AG04449 (cell line): ENCODE results near the gene ABI2.
"Not testable (repeated sequence)": the region's sequence is repeated elsewhere in the genome, so short reads cannot be mapped to it uniquely, and the experiment has no call there.

Source experiments
- CTCF ChIA-PET: fragments of 350-600 bp; formaldehyde crosslinking; extraction: SDS; loops from one replicate; lab custom pipeline; 2021; ENCODE audit warnings: antibody characterized with exemption; lab: Yijun Ruan, JAX
- POLR2A ChIA-PET: fragments of 400-600, 350-600 bp; formaldehyde crosslinking; extraction: SDS; loops from one replicate; lab custom pipeline; 2020; ENCODE audit warnings: antibody characterized with exemption, inconsistent platforms; lab: Yijun Ruan, JAX
- DNase-seq: peaks from one replicate; pipeline ENCODE4 v3.0.0-alpha.2; 2010; ENCODE audit warnings: low read depth, low spot score
- H3K4me3 ChIP-seq: 2 replicates; pipeline ENCODE4 v1.5.1; 2011; ENCODE audit warnings: low read depth, mild to moderate bottlenecking, control low read depth, low read length
- CTCF ChIP-seq: IDR thresholded peaks from one replicate; pipeline ENCODE4 v1.5.1; 2011; ENCODE audit warnings: mild to moderate bottlenecking, moderate library complexity, low read length, control low read depth, inconsistent platforms; ENCODE audit not compliant: insufficient read depth; ENCODE audit errors: missing control alignments

ABI2 gene

GRCh38 chr2:203327901-203328759 is at the start of gene ABI2:
TSS of gene ABI2 (plus strand) at chr2:203328394. CDS start at chr2:203328515, 121 bp downstream.
- ChIA-PET CTCF (interaction anchor here (2.1 kb wide), 1 partner anchor 10 kb away, joined by 8 read pairs; no protein-coding TSS in a partner anchor), POLR2A (interaction anchor here (0.5 kb wide), 1 partner anchor 16 kb away, joined by 3 read pairs; no protein-coding TSS in a partner anchor)
- peak within 1 kb of the TSS; percentile 75 for H3K4me3 ChIP-seq
- TF ChIP-seq CTCF = no peak
- DNase-seq = no peak

DNA sequence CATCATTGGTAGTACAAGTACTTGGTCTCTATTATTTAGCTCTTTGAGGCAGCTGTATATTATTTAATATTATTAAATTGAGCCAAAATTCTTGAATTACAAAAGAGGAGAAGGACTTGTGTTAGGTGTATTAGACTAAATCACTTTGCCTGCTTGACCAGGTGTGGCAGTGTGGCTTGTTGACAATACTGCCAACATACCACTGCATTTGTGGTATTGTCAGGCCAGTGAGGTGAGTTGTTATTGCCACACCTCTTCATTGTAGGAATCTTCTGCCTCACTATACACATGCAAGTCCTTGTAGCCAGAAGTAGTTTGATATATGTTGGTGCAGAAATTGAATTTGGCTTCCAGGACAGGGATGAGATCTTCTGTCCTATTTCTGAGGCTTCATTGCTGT is 48.9 kb upstream of the ABI2 start:
- ChIA-PET CTCF (no interaction called here), POLR2A (no interaction called here)
- DNase-seq = no peak
- TF ChIP-seq CTCF = no peak
- H3K4me3 ChIP-seq = no peak overlapping the region

GRCh38 chr2:203280428-203281064 is 47.6 kb upstream of the ABI2 start:
- H3K4me3 ChIP-seq = no peak overlapping the region
- DNase-seq = peak; percentile 75
- TF ChIP-seq CTCF = no peak
- ChIA-PET POLR2A (interaction anchor here (0.5 kb wide), 1 partner anchor 164 kb away, joined by 3 read pairs; no protein-coding TSS in a partner anchor), CTCF (no interaction called here)

- ChIA-PET CTCF (interaction anchor here (0.6 kb wide), 1 partner anchor 19 kb away, joined by 3 read pairs; no protein-coding TSS in a partner anchor), POLR2A (interaction anchor here (0.6 kb wide), 1 partner anchor 302 kb away, joined by 3 read pairs; no protein-coding TSS in a partner anchor)
- H3K4me3 ChIP-seq = no peak overlapping the region
- TF ChIP-seq CTCF = no peak
- DNase-seq = no peak
Observed at GRCh38 chr2:203282101-203282500, 46.1 kb upstream of the ABI2 start.

- TF ChIP-seq CTCF = no peak
- ChIA-PET CTCF (no interaction called here), POLR2A (no interaction called here)
- DNase-seq = no peak
- no peak overlapping the region for H3K4me3 ChIP-seq
Observed at GRCh38 chr2:203286532-203286931, 41.7 kb upstream of the ABI2 start.

GRCh38 chr2:203301667-203302066 is 26.5 kb upstream of the ABI2 start:
- ChIA-PET POLR2A (no interaction called here), CTCF (interaction anchor here (1.1 kb wide), 1 partner anchor 608 kb away, joined by 3 read pairs; no protein-coding TSS in a partner anchor)
- H3K4me3 ChIP-seq = no peak overlapping the region
- DNase-seq = no peak
- TF ChIP-seq CTCF = no peak

- CTCF ChIA-PET = interaction anchor here (1.1 kb wide), 1 partner anchor 607 kb away, joined by 3 read pairs; no protein-coding TSS in a partner anchor
- POLR2A ChIA-PET = interaction anchor here (0.6 kb wide), 1 partner anchor 63 kb away, joined by 3 read pairs; no protein-coding TSS in a partner anchor
- H3K4me3 ChIP-seq, DNase-seq: not testable (repeated sequence)
Observed at GRCh38 chr2:203302586-203302985, 25.6 kb upstream of the ABI2 start.
